CD4-positive, alpha-beta T cell treated with Interferon gamma for 1 hour (primary cell): Measurements from ENCODE around the gene NFATC4.
"Not testable (repeated sequence)": the region's sequence is repeated elsewhere in the genome, so short reads cannot be mapped to it uniquely, and the experiment has no call there.

Experiments used
- DNase-seq: peaks from one replicate; pipeline ENCODE4 v3.0.0-alpha.2; 2020

Gene NFATC4

GRCh38 chr14:24368562-24369252 is 723 bp downstream of the NFATC4 start:
- peak; percentile 65 for DNase-seq

- DNase-seq: no peak
Observed at GRCh38 chr14:24369463-24369862, 1.5 kb downstream of the NFATC4 start.

- no peak for DNase-seq
Observed at GRCh38 chr14:24369907-24370687, 2.1 kb downstream of the NFATC4 start.

GRCh38 chr14:24370748-24371147 is 2.8 kb downstream of the NFATC4 start:
- DNase-seq: no peak

GRCh38 chr14:24371605-24372004 is 3.6 kb downstream of the NFATC4 start:
- not testable (repeated sequence) for DNase-seq

- no peak for DNase-seq
Observed at GRCh38 chr14:24372701-24373416, 4.9 kb downstream of the NFATC4 start.

- no peak for DNase-seq
Observed at GRCh38 chr14:24376448-24377070, 8.6 kb downstream of the NFATC4 start.

GRCh38 chr14:24377126-24377525 is 9.1 kb downstream of the NFATC4 start:
- no peak for DNase-seq

- no peak for DNase-seq
Observed at GRCh38 chr14:24377657-24378056, 9.7 kb downstream of the NFATC4 start.

GRCh38 chr14:24378327-24378726 is 10.3 kb downstream of the NFATC4 start:
- DNase-seq: no peak

GRCh38 chr14:24378981-24379906 is 11.3 kb downstream of the NFATC4 start:
- no peak for DNase-seq

- no peak for DNase-seq
Observed at GRCh38 chr14:24379907-24380730, 12.1 kb downstream of the NFATC4 start.

GRCh38 chr14:24381363-24382063 is 13.5 kb downstream of the NFATC4 start:
- DNase-seq: no peak

GRCh38 chr14:24382064-24382371 is 14.0 kb downstream of the NFATC4 start:
- DNase-seq: no peak

- DNase-seq: no peak
Observed at GRCh38 chr14:24384169-24384568, 16.2 kb downstream of the NFATC4 start.

GRCh38 chr14:24385524-24385923 is 17.5 kb downstream of the NFATC4 start:
- DNase-seq: no peak

- DNase-seq: no peak
Observed at GRCh38 chr14:24387009-24387345, 19.0 kb downstream of the NFATC4 start.

GRCh38 chr14:24387579-24387978 is 19.6 kb downstream of the NFATC4 start:
- DNase-seq: not testable (repeated sequence)

GRCh38 chr14:24388474-24389179 is 20.6 kb downstream of the NFATC4 start:
- DNase-seq: no peak

- DNase-seq: no peak
Observed at GRCh38 chr14:24389226-24389848, 21.4 kb downstream of the NFATC4 start.
